Astrocyte of the hippocampus (primary cell): Measurements from ENCODE around the gene DHRS11.
"Not testable (repeated sequence)": the region's sequence is repeated elsewhere in the genome, so short reads cannot be mapped to it uniquely, and the experiment has no call there.

Experiments
- DNase-seq: peaks from one replicate; pipeline ENCODE4 v3.0.0; 2011; ENCODE audit warnings: low read depth, low spot score

DHRS11 gene

DNA sequence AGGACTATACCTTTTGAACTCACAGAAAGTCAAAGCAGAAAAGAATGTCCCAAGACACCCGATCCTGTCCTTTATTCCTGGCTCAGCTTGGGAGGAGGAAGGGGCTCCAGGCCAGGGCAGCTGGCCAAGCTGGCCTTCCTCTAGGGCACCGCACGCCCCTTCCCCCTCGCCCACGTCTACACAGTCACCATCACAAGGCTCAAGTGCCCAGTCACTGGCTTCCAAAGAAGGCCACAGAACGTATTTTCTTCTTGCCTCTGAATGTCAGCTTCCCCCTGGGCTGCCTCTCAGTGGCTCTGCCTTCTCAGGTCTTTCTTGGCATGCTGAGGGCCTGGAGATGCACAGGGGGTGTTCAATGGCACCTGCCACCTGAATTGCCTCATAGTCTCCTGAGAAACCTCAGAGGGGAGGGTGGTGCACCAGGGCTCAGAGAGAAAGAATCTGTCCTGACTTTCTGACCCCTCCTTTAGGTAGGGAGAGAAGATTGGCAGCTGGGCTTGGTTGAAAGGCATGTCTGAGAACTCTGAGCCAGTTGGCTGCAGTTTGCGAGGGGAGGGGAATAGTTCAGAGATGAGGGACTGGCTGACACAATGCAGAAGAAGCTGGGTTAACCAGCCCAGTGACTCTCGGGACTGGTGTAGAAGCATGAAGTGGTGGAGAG lies 2.1 kb downstream of the DHRS11 start:
- DNase-seq, result peak; percentile 59

DNA sequence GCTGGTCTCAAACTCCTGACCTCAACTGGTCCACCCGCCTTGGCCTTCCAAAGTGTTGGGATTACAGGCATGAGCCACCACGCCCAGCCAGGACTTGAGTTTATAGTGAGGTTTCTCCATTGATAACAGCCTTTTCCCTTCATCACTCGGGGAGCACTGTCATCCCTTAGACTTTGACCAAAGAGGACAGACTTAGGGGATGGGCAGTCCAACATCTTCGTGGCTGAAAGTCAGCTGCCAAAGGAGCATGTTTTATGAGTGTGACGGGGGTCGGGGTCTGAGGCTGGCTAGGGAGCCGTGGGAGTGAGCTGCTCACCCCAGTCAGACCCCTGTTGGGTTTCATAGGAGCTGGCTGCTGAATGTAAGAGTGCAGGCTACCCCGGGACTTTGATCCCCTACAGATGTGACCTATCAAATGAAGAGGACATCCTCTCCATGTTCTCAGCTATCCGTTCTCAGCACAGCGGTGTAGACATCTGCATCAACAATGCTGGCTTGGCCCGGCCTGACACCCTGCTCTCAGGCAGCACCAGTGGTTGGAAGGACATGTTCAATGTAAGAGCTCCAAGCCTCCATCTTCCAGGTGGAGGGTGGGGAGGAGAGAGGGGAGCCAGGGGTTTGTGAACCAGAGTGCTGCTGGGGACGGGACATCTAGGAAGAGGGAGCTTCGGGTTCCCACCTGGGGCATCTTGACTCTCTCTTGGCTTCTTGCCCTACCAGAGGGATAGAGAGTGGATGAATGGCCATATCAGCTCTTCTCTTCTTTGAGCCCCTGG lies 3.1 kb downstream of the DHRS11 start:
- no peak for DNase-seq

DNA sequence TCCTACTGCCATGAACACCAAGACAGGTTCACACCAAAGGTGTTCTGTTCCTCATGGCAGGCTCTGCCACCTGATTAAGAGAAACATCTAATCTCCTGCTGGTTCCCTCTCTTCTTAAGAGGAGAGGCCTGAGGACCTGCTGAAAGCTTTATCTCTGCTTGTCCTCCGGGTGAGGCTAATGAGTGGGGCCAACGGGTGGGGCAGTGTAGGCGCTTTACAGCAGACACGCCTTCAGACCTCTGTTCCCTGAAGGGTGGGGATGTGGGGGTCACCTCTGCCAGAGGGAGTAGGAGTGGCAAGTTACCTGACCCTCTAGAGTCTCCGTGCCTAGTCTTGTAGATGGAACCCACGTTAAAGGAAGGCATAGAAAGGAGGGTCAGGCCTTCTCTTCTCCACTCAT lies 5.5 kb downstream of the DHRS11 start:
- DNase-seq, result no peak

DNA sequence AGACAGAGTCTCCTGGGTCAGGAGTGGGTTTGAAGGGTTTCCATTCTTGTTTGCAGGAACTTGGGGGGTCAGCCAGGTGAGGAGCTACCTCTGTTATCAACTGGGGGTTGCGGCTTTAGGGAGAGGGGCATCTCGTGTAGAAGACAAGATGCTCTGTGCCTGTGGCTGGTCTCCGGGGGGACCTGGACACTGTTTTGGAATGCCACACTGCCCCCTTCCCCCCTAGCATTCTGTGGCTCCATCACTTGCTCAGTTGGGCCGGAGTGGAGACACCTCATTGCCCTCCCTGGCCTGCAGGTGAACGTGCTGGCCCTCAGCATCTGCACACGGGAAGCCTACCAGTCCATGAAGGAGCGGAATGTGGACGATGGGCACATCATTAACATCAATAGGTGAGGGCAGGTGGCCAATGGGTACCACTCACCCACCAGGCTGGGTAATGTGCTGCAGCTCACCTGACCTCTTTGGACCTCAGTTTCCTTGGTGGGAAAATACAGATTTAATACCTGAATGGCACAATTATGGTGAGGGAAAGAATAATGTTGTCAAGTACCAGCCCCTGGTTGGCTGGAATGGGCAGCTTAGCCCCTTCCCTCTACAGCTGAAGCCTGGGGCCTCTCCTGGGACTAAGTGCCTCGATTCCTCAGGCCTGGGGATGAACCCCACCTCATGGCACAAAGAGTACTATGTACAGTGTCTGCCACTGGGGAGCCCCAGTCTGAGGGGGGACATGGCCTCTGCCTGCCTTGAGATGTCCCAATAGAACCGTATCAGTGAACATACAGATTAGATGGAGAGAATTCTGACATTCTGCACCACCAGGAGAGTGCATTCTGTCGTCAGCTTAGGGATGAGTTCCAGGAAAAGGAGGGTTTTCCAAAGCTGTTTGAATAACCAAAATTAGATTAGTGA lies 6.4 kb downstream of the DHRS11 start:
- DNase-seq, result no peak

DNA sequence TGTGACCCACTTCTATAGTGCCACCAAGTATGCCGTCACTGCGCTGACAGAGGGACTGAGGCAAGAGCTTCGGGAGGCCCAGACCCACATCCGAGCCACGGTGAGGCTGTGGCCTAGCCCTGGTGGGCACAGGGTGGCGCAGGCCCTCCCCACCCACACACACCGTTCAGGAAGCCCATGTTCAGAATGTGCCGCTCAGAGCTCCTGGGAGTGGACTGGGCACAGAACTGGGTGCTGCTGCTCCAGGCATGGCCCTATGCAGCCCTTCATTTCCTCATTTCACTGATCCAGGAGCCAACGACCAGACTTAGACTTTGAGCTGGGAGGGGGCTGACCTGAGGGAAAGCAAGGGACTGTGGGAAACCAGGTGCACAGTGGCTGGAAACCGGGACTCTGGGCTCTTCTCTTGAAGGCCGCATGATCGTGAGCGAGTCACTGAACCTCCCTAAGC lies 7.3 kb downstream of the DHRS11 start:
- DNase-seq, result no peak

DNA sequence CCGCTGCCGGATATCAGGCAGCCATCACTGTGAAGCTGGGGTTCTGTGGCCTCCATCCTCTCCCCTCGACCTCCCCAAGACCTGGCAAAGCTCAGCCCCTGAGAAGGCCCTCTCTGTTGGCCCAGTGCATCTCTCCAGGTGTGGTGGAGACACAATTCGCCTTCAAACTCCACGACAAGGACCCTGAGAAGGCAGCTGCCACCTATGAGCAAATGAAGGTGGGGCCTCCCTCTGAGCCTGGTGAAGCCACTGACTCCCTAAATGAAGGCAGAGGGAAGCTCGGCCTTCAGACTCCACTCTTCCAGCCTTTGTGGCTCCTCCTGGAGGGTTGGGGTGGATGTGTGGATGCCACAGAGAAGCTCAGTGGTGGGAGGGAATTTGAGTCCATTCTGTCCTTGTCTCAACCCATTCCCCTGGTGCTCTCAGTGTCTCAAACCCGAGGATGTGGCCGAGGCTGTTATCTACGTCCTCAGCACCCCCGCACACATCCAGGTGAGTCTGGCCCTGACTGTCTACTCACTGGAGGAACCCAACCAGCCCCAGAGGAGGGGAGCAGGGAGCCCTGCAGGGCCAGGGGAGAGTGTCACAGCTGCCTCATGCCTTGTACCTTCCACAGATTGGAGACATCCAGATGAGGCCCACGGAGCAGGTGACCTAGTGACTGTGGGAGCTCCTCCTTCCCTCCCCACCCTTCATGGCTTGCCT lies 8.0 kb downstream of the DHRS11 start:
- DNase-seq, result no peak

DNA sequence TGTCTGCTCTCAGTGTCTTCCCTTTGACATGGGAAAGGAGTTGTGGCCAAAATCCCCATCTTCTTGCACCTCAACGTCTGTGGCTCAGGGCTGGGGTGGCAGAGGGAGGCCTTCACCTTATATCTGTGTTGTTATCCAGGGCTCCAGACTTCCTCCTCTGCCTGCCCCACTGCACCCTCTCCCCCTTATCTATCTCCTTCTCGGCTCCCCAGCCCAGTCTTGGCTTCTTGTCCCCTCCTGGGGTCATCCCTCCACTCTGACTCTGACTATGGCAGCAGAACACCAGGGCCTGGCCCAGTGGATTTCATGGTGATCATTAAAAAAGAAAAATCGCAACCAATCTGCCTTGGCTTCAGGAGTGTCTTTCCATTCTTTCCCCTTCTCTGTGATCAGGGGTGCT lies 8.8 kb downstream of the DHRS11 start:
- DNase-seq, result no peak

DNA sequence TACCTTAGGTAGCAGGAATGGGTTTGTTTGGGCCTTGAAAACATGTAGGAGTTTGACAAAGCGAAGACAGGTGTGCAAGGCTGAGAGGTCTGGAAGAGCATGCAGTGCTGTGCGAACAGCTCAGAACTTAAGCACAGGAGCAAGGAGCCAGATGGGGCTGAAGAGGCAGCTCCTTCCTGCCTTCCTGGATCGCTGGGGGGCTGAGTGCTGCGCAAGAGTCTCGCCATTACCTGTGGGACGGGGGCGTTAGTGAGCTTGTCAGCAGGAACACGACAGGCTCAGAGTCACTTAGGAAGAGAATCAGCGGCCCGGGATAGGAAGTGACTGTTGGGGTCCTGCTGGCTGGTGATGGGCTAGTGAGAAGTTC lies 9.2 kb downstream of the DHRS11 start:
- DNase-seq, result no peak

DNA sequence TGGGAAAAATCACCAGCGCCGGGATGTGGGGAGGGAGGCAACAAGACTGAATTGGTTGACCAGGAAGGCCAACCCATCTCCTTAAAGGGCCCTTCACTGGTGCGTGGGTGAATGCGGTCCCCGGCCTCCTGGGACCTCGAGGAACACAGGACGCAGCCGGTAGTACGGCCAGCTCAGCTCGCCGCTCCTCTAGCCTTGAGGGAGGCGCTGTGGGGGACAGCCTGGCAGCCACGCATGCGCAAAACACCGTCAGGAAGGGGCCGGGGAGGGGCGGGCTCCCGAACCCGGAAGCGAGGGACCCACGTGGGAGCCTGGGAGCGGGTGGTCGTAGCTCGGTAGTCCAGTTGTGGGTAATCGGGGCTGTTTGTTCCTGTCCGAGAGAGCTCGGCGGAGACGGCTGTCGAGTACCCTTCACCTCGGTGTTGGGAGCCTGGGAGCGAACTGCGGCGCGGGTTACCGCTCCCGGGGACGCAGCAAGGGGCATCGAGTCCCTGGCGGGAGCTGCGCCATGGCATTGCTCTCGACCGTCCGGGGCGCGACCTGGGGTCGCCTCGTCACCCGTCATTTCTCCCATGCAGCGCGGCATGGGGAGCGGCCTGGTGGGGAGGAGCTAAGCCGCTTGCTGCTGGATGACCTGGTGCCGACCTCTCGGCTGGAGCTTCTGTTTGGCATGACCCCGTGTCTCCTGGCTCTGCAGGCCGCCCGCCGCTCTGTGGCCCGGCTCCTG lies 9.8 kb downstream of the DHRS11 start, which contains the start of gene MRM1:
Gene MRM1 (plus strand): TSS at position 281 of the 727 bp plus-strand sequence. CDS start 228 bp downstream, at position 509.
- peak; percentile 97 for DNase-seq

DNA sequence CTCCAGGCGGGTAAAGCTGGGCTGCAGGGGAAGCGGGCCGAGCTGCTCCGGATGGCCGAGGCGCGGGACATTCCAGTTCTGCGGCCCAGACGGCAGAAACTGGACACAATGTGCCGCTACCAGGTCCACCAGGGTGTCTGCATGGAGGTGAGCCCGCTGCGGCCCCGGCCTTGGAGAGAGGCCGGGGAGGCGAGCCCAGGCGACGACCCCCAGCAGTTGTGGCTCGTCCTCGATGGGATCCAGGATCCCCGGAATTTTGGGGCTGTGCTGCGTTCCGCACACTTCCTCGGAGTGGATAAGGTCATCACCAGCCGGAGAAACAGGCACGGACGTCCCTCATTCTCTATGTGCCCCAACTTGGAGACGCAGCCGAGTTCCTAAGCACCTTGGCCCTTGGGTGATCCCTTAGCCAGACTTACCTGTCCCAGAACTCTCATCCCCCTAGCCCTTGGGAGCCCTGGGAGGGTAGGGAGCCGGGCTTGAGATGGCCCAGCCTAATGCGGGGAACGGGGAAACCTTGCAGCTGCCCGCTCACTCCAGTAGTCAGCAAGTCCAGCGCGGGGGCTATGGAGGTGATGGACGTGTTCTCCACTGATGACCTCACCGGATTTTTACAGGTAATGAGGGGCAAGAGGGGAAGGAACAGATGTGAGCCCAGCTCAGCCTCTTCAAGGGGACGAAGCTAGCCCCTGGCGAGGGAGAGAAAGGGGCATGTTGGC lies 10.5 kb downstream of the DHRS11 start:
- peak; percentile 49 for DNase-seq

DNA sequence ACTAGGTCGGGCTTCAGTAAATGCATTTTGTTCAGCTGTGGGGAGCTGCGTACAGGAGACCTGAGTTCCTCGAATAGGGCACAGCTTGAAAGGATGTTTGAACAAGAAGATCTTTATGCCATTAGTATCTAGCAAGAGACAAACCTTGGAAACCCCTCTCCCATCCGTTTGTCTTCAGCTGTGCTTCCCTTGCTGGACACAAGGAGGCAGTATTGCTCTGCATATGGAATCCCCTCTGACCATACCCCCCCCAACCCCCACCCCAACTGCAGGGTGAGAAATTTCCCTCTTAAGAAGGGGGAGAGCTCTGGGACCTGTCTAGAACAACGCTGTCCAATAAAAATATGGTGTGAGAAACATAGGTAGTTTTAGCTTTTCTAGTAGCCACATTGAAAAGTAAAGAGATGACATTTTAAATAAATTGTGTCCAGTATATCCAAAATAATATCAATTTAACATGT lies 11.3 kb downstream of the DHRS11 start:
- peak; percentile 84 for DNase-seq

DNA sequence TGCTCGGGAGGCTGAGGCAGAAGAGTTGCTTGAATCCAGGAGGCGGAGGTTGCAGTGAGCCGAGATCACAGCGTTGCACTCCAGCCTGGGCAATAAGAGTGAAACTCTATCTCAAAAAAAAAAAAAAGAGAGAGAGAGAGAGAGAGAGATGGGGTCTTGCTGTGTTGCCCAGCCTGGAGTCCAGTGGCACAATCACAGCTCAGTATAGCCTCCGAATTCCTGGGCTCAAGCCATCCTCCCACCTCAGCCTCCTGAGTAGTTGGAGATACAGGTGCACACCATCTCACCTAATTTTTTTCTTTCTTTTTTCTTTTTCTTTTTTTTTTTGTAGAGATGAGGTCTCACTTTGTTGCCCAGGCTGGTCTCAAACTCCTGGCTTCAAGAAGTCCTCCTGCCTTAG lies 13.3 kb downstream of the DHRS11 start:
- not testable (repeated sequence) for DNase-seq

DNA sequence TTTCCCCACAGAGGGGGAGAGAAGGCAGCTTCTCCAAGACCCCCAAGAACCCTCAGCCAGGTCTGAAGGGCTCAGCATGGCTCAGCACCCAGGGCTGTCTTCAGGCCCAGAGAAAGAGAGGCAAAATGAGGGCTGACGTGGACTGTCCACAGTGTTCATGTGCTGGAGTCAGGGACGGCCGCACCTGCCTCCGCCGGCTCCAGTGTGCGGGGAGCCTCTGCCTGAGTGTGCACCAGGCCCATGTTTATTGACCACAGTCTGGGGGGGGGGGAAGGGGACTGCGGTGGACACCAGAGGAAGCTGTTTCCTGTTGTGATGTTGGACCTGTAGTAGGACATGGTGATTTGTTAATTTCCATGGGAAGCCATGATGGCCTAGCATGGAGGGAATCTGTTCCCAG lies 16.6 kb downstream of the DHRS11 start:
- no peak for DNase-seq

DNA sequence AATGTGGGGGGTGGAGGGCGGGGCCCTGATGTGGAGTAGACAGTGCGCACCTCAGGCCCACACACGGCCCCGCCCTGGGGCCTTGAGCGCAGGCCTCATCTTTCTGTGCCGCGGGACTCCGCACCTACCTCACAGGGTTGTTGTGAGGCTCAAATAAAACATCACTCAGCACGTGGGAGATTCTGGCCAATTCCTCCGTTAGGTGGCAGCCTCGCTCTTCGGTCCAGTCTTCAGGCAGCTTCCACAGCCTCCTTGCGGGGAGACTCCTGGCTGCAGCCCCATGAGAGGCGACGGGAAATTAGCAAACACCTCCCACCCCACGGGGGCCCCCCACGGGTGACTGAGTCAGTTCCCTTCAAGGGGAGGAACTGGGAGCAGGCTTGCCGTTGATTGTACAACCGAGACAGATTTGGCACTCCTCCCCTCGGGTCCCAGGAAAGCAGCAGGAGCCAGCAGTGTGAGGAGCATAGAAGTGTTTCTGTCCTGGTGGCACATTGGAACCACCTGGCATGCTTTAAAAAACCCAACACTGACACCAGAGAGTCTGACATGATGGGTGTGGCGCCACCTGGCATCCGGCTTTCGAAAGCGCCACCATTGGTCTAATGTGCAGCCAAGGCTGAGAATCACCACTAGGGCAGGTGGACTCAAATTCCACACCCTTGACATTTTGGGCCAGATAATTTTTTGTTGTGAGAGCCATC lies 17.3 kb downstream of the DHRS11 start:
- DNase-seq, result peak; percentile 77

DNA sequence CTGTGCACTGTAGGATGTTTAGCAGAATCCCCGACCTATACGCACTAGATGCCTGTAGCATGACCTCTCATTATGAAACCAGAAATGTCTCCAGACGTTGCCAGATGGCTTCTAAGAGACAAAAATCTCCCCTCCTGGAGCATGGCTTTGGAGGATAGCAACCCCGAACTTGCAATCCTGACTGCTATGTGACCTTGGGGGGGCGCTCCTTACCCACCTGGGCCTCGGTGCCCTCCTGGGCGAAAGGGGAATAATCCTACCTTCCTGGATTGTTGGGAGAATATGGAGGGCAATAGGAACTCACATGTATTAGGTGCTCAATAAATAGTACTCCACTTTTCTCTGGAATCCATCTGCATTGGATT lies 17.8 kb downstream of the DHRS11 start:
- no peak for DNase-seq

DNA sequence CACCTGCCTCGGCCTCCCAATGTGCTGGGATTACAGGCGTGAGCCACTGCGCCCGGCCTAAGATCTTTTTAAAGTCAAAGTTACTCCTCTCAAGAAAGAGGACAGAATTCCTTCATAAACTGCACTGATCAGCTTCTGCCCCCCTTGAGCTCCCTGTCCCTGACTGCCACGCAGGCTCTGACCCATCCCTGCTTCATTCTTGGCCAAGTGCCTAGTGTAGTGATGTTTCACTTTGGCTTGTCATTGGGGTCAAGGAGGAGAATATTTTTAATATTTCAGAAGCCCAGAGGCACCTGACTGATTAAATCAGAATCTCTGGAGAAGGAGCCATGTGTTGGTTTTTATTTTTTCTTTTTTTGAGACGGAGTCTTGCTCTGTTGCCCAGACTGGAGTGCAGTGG lies 18.8 kb downstream of the DHRS11 start:
- DNase-seq, result no peak

DNA sequence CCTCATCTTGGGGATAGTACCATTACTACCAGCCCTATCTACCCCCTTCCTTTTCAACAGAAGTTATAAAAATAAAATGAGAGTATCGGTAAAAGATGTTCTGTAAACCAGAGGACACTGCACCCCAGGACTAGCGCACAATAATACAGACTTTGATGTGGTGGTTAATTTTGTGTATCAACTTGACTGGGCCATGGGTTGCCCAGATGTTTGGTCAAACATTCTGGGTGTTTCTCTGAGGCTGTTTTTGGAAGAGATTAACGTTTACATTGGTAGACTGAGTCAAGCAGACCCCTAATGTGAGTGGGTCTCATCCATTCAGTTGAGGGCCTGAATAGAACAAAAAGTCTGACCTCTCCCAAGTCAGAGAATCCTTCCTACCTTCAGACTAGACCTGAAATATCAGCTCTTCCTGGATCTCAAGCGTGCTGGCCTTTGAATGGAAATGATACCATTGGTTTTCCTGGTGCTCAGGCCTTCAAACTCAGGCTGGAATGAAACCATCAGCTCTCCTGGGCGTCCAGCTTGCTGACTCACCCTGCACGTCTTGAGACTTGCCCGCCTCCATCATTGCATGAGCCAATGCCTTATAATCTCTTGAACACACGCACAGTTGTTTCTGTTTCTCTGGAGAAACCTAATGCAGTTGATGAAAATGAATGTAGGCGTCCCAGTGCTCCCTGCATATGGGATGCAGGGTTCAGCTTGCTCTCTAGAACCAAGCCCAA lies 19.8 kb downstream of the DHRS11 start:
- DNase-seq, result peak; percentile 70

DNA sequence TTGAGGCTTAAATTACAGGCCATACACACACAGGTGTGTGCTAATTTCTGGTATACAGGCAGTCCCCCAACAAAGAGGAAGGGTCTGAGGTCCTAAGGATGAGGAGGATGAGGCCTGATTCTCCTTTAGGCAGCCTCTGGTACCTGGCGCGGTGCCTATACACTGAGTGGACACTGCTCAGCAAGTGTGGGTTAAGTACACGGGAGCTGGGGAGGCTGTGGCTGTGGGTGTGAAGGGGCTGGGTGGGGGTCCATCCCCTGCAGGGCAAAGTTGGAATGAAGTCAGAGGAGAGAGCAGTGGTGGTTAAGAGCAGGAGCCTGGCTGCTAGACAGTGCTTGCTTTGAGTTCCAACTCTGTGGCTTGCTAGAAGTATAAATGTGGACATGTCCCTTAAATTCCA lies 20.6 kb downstream of the DHRS11 start:
- DNase-seq, result no peak

DNA sequence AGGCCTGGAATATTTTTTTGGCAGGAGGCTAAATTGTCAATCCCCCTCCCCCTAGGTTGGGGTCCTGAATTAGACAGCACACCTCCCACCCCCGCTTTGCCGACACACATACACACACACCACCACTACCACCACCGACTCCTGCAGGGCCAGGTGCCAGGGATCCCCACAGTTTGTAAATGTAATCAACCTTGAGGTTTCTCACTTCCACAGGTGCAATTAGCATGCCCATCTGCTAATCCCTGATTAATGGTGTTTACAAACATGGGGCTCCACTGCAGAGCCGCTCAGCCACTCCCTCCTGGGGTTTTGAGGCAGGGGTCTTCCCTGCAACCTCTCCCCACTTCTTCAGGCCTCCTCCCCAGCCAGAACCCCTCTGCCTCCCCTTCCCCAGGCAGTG lies 21.5 kb downstream of the DHRS11 start:
- no peak for DNase-seq
